ENCODE results near the gene MAD1L1.

DNA sequence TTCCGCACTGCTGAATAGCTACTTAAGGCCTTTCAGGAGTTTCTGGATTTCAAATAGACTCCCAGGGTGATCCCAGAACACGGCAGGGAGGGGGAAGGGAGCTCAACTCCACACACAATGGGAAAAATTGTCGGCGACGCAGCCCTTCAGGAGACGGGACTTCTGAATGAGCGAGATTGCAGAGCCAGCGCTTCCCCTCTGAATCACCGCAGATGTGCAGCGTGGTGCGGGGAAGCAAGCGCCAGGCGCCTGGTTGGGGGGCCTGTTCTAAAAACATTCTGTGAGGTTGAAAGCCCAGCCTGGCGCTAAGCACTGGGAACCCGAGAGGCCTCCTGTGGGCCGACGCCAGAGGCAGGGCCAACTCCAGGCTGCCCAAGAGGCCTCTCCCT lies 163.3 kb downstream of the MAD1L1 start:
- TF ChIP-seq, protein P1, sequence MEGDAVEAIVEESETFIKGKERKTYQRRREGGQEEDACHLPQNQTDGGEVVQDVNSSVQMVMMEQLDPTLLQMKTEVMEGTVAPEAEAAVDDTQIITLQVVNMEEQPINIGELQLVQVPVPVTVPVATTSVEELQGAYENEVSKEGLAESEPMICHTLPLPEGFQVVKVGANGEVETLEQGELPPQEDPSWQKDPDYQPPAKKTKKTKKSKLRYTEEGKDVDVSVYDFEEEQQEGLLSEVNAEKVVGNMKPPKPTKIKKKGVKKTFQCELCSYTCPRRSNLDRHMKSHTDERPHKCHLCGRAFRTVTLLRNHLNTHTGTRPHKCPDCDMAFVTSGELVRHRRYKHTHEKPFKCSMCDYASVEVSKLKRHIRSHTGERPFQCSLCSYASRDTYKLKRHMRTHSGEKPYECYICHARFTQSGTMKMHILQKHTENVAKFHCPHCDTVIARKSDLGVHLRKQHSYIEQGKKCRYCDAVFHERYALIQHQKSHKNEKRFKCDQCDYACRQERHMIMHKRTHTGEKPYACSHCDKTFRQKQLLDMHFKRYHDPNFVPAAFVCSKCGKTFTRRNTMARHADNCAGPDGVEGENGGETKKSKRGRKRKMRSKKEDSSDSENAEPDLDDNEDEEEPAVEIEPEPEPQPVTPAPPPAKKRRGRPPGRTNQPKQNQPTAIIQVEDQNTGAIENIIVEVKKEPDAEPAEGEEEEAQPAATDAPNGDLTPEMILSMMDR (conservative IDR thresholded peaks at IDR 0.05) = no peak
- TF ChIP-seq EZH2 (IDR thresholded peaks at IDR 0.05; ENCODE audit: low read depth) = no peak

All from PC-9 (cell line).